ENCODE measurements around the gene THSD7B. TPM values are rescaled to one million over a fixed set of nuclear protein-coding genes. Genes with fewer than 3 reads are reported as not detected.

The THSD7B gene
- total RNA-seq, 1 donor from 2014 or later: 0.38 TPM

DNA sequence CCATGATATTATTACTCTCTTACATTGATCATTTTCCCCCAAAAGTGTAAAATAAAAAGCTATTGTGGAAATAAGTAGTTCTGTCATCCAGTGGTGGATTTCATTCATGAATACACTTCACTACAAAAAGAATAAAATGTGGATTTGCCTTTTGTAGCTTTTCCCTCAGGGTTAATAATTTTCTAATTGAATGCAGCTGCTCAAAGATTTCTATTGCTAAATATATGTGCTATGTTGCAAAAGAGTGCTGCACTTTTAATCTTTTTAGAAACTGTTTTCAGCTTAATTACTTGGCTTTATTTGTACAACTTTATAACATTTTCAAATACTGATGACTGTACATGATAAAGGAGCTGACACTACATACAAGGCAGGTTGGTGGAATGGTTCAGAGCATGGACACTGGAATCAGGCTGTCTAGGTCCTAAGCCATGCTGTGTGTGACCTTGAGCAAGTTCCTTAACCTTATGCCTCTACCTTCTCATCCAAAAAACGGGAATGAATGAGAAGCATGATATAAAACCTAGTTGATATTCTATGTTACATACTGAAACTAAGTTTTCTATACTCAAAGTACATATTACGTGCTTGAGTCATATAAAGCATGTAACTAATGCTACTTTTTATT is 128.8 kb downstream of the THSD7B start:
- DNase-seq (no peak), ATAC-seq (no peak)
- Histone ChIP-seq H3K27ac (no peak overlapping the region), H3K4me1 (no peaks in the 10 kb centered on the region), H3K9me3 (no peaks in the 10 kb centered on the region), H3K36me3 (no peaks in the 10 kb centered on the region), H3K4me3 (no peak overlapping the region), H3K27me3 (ENCODE audit: low read depth) (no peaks in the 10 kb centered on the region)
- TF ChIP-seq, protein P1, sequence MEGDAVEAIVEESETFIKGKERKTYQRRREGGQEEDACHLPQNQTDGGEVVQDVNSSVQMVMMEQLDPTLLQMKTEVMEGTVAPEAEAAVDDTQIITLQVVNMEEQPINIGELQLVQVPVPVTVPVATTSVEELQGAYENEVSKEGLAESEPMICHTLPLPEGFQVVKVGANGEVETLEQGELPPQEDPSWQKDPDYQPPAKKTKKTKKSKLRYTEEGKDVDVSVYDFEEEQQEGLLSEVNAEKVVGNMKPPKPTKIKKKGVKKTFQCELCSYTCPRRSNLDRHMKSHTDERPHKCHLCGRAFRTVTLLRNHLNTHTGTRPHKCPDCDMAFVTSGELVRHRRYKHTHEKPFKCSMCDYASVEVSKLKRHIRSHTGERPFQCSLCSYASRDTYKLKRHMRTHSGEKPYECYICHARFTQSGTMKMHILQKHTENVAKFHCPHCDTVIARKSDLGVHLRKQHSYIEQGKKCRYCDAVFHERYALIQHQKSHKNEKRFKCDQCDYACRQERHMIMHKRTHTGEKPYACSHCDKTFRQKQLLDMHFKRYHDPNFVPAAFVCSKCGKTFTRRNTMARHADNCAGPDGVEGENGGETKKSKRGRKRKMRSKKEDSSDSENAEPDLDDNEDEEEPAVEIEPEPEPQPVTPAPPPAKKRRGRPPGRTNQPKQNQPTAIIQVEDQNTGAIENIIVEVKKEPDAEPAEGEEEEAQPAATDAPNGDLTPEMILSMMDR (IDR thresholded peaks at IDR 0.05): no peak
- intact Hi-C loops (cut with DNase I): no loop called here

DNA sequence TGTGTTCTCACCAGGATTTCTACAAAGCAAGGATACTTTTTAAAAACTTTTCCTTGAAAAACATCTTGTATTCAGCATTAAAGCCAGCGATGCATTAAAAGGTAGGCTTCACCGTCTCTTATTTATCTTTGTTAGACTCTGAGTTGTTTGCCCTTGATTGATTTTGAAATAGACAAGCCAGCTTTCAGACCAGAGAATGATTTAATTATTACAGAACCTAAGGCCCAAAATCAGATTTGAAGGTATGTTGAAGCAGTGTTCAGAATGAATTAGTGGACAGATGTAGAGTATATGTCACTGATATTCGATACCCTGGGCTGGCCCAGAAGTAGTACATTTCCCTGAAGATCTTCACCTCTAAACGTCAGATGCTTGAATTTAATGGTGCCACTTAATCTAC is 136.4 kb downstream of the THSD7B start:
- intact Hi-C loops (cut with DNase I): no loop called here
- no peak for DNase-seq
- H3K36me3 ChIP-seq: no peaks in the 10 kb centered on the region
- no peaks in the 10 kb centered on the region for H3K4me1 ChIP-seq
- TF ChIP-seq, protein P1 (IDR thresholded peaks at IDR 0.05): no peak
- no peaks in the 10 kb centered on the region for H3K9me3 ChIP-seq
- H3K4me3 ChIP-seq: no peak overlapping the region
- no peak overlapping the region for H3K27ac ChIP-seq
- no peak for ATAC-seq
- no peaks in the 10 kb centered on the region for H3K27me3 ChIP-seq (ENCODE audit: low read depth)

DNA sequence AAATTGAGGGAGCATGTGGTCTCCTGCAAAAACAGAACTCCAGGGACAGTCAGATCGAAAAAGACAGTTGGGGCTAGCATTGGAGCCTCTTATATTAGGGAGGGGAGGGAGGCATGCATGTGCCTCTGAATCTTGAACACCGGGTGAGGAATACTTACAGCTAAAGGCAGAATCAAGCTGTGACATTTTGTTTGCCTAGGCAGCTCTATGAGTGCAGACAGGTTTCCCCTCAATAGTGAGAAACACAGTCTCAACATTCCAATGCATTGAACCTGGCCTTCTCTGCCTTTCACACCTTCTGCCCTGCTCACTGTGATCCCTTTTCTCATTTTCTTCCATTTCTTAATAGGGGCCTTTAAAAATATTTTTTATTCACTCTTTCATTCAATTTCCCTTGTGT is 140.4 kb downstream of the THSD7B start:
- ATAC-seq (no peak), DNase-seq (no peak)
- Histone ChIP-seq H3K36me3 (no peaks in the 10 kb centered on the region), H3K9me3 (no peaks in the 10 kb centered on the region), H3K27me3 (ENCODE audit: low read depth) (no peaks in the 10 kb centered on the region), H3K4me1 (no peaks in the 10 kb centered on the region), H3K27ac (no peak overlapping the region), H3K4me3 (no peak overlapping the region)
- TF ChIP-seq, protein P1 (IDR thresholded peaks at IDR 0.05): no peak
- intact Hi-C loops (cut with DNase I): no loop called here

DNA sequence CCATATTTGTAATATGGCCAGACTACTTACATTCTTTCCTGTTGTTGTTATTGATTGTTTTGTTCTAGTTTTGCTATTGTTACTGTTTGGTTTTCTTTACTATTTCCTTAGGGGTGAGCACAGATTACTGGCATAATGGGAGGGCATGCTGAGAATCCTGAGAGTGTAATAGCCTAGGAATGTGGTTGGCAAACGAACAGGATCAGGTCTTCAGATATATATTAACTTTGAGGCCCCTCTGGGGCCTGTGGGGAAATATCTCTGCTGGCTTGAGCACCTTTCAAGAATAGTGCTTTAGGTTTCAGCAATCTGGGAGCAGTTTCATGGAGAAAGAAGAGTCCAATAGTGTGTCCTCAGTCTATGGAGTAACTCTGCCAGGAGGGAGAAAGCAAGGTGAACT is 144.4 kb downstream of the THSD7B start:
- intact Hi-C loops (cut with DNase I): no loop called here
- no peaks in the 10 kb centered on the region for H3K36me3 ChIP-seq
- no peaks in the 10 kb centered on the region for H3K4me1 ChIP-seq
- no peak for DNase-seq
- no peaks in the 10 kb centered on the region for H3K9me3 ChIP-seq
- no peaks in the 10 kb centered on the region for H3K27me3 ChIP-seq (ENCODE audit: low read depth)
- ATAC-seq: no peak
- H3K4me3 ChIP-seq: no peak overlapping the region
- TF ChIP-seq, protein P1 (IDR thresholded peaks at IDR 0.05): no peak
- H3K27ac ChIP-seq: no peak overlapping the region

DNA sequence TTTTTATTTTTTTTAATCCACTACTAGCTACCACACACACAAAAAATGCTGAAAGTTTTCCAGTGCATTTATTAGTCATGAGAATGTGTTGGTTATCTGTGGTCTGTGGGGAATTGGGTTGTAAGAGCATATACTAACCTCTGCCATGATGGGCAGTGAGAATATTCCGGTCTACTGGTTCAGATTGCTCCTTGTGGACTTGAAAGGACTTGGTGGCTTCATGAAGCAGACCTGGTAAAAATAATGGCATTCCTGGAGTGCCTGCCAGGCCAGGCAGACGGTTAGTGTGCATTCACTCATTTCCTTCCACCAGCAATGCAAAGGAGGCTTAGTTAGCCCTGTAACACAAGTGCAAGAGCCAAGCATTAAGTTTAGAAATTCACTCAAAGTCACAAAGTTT is 150.8 kb downstream of the THSD7B start:
- H3K9me3 ChIP-seq: no peaks in the 10 kb centered on the region
- no peaks in the 10 kb centered on the region for H3K36me3 ChIP-seq
- intact Hi-C loops (cut with DNase I): no loop called here
- TF ChIP-seq, protein P1 (IDR thresholded peaks at IDR 0.05): no peak
- no peaks in the 10 kb centered on the region for H3K4me1 ChIP-seq
- H3K27ac ChIP-seq: no peak overlapping the region
- H3K4me3 ChIP-seq: no peak overlapping the region
- DNase-seq: no peak
- no peak for ATAC-seq
- H3K27me3 ChIP-seq (ENCODE audit: low read depth): no peaks in the 10 kb centered on the region
